ENCODE results near the gene CDKN2A.

The CDKN2A gene

GRCh38 chr9:22005702-22006606, 11.8 kb upstream of the CDKN2A start:
- no peak for DNase-seq (ENCODE audit: low spot score)

GRCh38 chr9:22005021-22005701, 11.0 kb upstream of the CDKN2A start:
- DNase-seq (ENCODE audit: low spot score) = peak; percentile 13

DNA sequence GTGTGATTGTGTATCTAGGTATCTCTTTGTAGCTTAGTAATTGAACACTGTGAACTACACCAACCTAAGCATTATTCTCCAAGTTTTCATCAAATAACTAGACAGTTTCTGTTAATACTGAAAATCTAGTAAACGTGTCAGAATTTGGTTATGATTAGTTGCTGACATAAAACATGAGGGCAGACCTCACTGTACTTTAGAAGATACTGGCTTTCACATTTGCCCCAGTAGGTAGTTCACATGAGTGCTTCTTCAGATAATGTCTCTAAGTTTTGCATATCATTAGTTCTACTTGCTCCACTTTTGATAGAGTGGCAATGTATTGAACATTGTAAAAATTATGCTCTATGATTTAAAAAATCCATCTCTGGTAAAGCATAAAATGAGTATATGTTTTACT, 7.8 kb upstream of the CDKN2A start:
- no peak for DNase-seq (ENCODE audit: low spot score)

- DNase-seq (ENCODE audit: low spot score) = no peak
Observed at GRCh38 chr9:21998026-21998425, 3.8 kb upstream of the CDKN2A start.

DNA sequence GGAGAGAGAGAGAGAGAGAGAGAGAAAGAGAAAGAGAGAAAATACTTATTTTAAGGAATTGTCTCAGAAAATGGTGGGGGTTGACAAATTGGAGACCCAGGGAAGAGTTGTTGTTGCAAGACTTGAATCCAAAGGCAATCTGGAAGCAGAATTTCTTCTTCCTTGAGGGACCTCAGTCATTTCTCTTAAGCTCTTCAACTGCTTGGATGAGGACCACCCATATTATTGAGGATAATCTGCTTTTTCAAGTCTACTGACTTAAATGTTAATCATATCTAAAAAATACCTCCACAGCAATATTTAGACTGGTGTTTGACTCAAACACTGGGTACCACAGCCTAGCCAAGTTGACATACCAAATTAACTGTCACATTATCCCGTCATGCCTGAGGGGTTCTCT, 3.3 kb upstream of the CDKN2A start:
- DNase-seq (ENCODE audit: low spot score) = no peak

DNA sequence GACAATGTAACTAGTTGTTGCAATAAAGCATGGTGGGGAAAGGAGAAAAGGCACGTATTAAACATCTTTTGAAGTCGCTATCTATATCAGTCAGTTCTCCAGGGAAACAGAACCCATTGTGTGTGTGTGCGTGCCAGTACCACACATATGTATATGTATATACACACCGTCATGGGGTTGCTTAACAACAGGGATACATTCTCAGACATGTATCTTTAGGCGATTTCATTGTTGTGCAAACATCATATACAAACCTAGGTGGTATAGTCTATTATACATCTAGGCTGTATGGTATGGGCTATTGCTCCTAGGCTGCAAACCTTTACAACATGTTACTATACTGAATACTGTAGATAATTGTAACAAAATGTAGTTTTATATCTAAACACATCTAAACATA, 2.7 kb upstream of the CDKN2A start:
- no peak for DNase-seq (ENCODE audit: low spot score)

DNA sequence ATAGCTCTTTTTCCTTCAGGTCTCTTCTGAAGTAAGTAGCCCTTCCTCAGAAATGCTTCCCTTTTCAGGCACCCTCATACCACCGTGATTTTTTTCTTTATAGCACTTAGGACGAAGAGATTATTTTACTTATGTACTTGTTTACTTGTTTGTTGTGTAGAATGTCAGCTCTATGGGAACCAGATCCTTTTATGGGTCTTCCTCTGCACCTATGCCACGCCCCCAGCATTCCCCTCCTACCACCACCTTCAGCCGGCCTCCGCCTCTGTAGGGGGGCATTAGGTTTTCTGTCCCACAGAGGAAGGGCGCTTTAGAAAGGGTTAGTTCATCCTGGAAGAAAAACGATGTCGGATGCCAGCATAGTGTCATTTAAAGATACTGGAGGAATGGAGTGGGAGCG, 2.2 kb upstream of the CDKN2A start:
- no peak for DNase-seq (ENCODE audit: low spot score)

- no peak for DNase-seq (ENCODE audit: low spot score)
Observed at GRCh38 chr9:21995666-21996398, 1.6 kb upstream of the CDKN2A start.

DNA sequence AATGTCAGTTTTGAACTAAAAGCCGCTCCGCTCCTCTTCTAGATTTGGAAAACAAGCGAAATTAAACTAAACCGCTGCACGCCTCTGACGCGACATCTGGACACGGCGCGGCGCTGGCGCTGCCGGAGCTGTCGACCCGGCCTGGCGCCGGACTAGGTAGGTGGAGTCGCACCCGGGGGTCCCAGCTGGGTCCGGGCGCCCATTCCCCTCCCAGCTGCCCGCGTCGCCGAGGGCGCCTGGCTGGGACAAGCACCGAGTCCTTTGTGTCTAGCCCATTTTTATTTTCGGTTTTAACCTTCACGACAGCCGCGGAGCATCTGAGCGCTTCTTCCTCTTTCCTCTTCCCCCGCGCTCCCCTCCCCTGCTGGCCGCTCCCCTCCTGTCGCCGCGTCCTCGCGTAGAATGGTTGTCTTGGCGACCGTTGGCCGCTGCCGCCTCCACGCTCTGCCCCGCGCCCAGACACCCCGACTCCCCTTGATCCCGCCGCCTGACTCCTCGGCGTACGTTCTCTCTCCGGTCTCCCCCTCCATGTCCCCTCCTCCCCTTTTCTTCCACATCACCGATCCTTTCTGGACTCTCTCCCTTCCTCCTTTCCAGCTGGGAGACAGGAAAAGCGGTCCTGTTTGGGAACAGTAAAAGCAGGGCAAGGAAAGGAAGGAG, 944 bp upstream of the CDKN2A start:
- DNase-seq (ENCODE audit: low spot score) = peak; percentile 72

DNA sequence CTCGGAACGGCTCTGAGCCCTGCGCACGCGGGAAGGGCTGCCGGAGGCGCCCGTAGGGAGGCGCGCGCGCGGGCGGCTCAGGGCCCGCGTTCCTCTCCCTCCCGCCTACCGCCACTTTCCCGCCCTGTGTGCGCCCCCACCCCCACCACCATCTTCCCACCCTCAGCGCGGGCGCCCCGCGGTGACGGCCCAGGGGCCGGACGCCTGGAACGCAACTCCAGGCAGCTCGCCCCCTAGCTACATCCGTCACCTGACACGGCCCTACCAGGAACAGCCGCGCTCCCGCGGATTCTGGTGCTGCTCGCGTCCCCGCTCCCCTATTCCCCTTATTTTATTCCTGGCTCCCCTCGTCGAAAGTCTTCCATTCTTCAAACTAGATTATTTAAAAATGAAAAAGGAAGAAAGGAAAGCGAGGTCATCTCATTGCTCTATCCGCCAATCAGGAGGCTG, 389 bp upstream of the CDKN2A start, which contains the start of gene CDKN2B-AS1:
Gene CDKN2B-AS1, plus strand, starts transcription at position 236 of the 450 bp plus-strand sequence.
- DNase-seq (ENCODE audit: low spot score) = peak; percentile 39

GRCh38 chr9:21993007-21993406, 1.2 kb downstream of the CDKN2A start:
- DNase-seq (ENCODE audit: low spot score) = no peak

DNA sequence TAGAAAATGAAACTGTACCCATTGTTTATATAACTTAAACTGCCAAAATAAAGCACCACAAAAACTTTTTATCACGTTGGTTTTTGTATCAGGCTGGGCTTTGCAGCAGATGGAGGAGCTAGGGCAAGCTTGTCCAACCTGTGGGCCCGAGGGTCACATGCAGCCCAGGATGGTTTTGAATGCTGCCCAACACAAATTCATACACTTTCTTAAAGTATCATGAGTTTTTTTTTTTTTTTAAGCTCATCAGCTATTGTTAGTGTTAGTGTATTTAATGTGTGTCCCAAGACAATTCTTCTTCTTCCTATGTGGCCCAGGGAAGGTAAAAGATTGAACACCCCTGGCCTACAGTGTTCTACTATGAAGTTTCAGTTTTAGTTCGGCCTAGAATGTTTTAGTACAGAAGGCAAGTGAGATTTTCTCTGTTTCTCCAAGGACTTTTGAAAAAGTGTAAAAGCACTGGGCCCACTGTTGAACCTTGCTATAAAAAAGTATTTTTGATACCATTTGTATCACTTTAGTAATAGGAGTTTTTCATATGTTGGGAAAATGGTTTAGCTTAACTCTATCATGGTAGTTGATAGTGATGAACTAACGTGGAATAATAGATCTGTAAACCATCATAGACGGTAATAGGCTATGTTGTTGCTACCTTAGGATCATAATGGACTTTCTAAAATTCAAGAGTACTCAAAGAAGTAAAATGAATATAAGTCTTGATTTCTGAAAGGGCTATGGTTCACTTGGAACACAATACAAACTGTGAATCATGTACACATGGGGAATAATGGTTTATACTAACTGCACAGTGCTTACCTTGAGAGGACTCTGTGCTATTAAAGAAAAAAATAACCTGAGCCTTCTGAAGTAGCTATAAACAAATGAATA, 2.9 kb downstream of the CDKN2A start:
- DNase-seq (ENCODE audit: low spot score) = no peak

GRCh38 chr9:21989440-21990189, 4.6 kb downstream of the CDKN2A start:
- DNase-seq (ENCODE audit: low spot score) = no peak

DNA sequence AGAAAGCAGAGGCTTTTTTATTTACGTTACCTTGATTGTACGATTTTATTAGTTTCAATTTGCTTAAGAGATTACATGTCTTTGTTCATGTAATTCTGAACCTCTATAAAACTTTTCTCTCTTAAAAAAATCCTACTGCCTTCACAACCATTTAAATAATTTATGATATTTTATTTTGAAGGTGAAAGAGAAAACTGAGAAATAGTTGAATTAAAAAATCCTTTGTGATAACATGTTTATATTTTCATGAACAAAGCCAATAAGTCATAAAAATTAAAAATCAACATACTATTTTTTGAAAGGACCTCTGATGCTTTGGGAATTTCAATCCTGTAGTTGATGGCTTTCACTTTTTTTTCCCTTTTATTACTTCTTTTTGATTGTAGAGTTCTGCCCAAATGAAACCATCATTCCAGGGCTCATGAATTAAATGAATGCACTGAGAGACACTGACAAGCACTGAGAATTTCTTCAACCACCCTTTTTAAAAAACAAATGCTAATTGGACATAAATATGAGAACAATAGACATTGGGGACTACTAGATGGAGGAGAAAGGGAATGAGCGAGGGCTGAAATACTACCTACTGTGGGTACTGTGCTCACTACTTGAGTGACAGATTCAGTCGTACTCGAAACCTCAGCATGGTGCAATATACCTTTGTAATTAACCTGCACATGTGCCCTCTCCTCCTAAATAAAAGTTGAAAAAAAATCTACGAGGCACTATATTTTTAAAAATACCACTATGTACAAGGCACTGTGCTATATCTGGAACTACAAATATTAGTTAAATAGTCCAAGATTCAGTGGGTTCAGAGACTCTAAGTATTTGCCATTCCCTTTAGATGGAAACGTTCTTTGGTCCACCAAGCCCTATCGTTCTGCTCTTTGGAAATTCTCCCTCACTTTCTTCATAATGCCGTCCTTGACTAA, 5.9 kb downstream of the CDKN2A start:
- DNase-seq (ENCODE audit: low spot score) = no peak

DNA sequence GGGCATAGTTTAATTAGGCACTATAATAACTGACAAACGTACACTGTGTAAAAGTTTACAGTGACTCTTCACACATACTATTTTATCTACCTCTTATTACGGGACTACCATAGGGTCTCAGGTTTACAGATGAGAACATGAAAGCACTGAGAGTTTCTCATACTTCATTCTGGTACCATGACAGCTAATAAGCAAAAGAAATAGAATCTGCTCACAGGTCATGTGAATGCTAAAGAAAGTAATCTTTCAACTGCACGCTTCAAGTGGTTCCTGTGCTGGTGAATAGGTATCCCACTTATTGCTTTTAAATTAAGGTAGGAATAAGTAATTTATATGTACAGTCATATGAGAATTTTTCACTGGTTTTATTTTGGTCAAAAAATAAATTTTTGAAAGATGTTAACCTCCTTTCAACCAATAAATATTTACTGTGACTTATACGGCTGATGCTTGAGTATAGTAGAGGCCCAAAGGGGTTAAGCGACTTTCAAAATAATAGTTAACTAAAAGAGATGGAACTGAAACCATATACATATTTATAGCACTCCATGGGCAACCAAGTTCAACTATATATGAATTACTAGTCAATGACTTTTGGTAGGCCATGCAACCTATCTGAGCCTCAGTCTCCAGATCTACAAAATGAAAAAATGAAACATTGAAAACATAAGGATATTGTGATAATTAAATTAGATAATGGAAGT, 8.1 kb downstream of the CDKN2A start:
- no peak for DNase-seq (ENCODE audit: low spot score)

- DNase-seq (ENCODE audit: low spot score) = no peak
Observed at GRCh38 chr9:21984101-21984500, 10.1 kb downstream of the CDKN2A start.

DNA sequence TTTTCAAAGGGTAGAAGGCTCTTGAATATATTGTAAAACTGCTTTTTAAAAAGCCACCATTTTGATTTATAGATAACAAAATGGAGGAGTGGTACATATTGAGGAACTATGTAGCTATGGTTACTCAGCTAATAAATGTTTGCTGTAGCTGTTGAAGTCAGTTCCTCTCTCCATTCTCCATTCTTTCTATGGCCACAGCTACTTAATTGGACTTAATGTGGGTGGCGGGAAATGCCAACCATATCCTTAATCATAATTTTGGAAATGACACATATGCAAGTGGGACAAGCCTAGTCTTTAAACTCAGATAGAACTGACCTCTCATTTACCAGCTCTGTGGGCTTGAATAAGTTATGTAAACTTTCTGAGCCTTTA, 10.6 kb downstream of the CDKN2A start:
- no peak for DNase-seq (ENCODE audit: low spot score)

- no peak for DNase-seq (ENCODE audit: low spot score)
Observed at GRCh38 chr9:21982861-21983560, 11.2 kb downstream of the CDKN2A start.

Measured in activated CD4-positive, alpha-beta T cell treated with anti-CD3 and anti-CD28 coated beads, Interleukin-2, Interleukin-4, amounts not matched to agents 100 ng/mL and 50 ng/mL, durations not matched to agents 16 hours and 8 hours (primary cell).